HEK293 (cell line): Measurements from ENCODE around the gene OR1D2.

Source experiments
- ATF2 ChIP-seq: fragments of 450-650 bp; formaldehyde crosslinking; IDR thresholded peaks from 2 replicates; pipeline ENCODE4 v1.5.1; 2016; ENCODE audit warnings: missing biosample characterization, missing genetic modification characterization, low read depth
- BCL11A ChIP-seq: fragments of 450-650 bp; formaldehyde crosslinking; IDR thresholded peaks from 2 replicates; pipeline ENCODE4 v1.5.1; 2016; ENCODE audit warnings: low read depth, missing biosample characterization, missing genetic modification characterization
- CTCF ChIP-seq: fragments of 450-650 bp; formaldehyde crosslinking; IDR thresholded peaks from 2 replicates; pipeline ENCODE4 v1.5.1; 2016; ENCODE audit warnings: missing biosample characterization, missing genetic modification characterization
- INSM2 ChIP-seq: fragments of 450-650 bp; formaldehyde crosslinking; IDR thresholded peaks from 2 replicates; pipeline ENCODE4 v1.5.1; 2016; ENCODE audit warnings: missing biosample characterization, missing genetic modification characterization
- KLF10 ChIP-seq: fragments of 450-650 bp; IDR thresholded peaks from 2 replicates; pipeline ENCODE4 v1.5.1; 2018; ENCODE audit warnings: missing biosample characterization, mild to moderate bottlenecking, missing genetic modification characterization
- PRDM10 ChIP-seq: fragments of 450-650 bp; formaldehyde crosslinking; IDR thresholded peaks from 2 replicates; pipeline ENCODE4 v1.5.1; 2016; ENCODE audit warnings: missing biosample characterization, missing genetic modification characterization
- ZNF114 ChIP-seq: fragments of 450-650 bp; formaldehyde crosslinking; IDR thresholded peaks from 2 replicates; pipeline ENCODE4 v1.5.0; 2017; ENCODE audit warnings: missing biosample characterization, missing genetic modification characterization
- ZNF292 ChIP-seq: fragments of 450-650 bp; formaldehyde crosslinking; IDR thresholded peaks from 2 replicates; pipeline ENCODE4 v1.5.1; 2016; ENCODE audit warnings: low read depth, missing biosample characterization, missing genetic modification characterization, borderline replicate concordance
- ZNF561 ChIP-seq: fragments of 450-650 bp; IDR thresholded peaks from 2 replicates; pipeline ENCODE4 v1.5.1; 2018; ENCODE audit warnings: missing biosample characterization, missing genetic modification characterization, borderline replicate concordance
- ZNF791 ChIP-seq: fragments of 450-650 bp; formaldehyde crosslinking; IDR thresholded peaks from 2 replicates; pipeline ENCODE4 v1.5.1; 2016; ENCODE audit warnings: missing biosample characterization, missing genetic modification characterization
- TF ChIP-seq, protein P1 (sequence below): fragments of 450-650 bp; formaldehyde crosslinking; IDR thresholded peaks from 2 replicates; pipeline ENCODE4 v1.5.1; 2016; ENCODE audit warnings: missing biosample characterization, missing genetic modification characterization

GRCh38 chr17:3048727-3049471, 55.3 kb downstream of the OR1D2 start:
- no peak for TF ChIP-seq ZNF292 (tag by site-specific recombination)
- no peak for TF ChIP-seq KLF10
- no peak for TF ChIP-seq BCL11A (tag by site-specific recombination)
- no peak for TF ChIP-seq ATF2
- no peak for TF ChIP-seq ZNF791 (tag by site-specific recombination)
- TF ChIP-seq, protein P1, sequence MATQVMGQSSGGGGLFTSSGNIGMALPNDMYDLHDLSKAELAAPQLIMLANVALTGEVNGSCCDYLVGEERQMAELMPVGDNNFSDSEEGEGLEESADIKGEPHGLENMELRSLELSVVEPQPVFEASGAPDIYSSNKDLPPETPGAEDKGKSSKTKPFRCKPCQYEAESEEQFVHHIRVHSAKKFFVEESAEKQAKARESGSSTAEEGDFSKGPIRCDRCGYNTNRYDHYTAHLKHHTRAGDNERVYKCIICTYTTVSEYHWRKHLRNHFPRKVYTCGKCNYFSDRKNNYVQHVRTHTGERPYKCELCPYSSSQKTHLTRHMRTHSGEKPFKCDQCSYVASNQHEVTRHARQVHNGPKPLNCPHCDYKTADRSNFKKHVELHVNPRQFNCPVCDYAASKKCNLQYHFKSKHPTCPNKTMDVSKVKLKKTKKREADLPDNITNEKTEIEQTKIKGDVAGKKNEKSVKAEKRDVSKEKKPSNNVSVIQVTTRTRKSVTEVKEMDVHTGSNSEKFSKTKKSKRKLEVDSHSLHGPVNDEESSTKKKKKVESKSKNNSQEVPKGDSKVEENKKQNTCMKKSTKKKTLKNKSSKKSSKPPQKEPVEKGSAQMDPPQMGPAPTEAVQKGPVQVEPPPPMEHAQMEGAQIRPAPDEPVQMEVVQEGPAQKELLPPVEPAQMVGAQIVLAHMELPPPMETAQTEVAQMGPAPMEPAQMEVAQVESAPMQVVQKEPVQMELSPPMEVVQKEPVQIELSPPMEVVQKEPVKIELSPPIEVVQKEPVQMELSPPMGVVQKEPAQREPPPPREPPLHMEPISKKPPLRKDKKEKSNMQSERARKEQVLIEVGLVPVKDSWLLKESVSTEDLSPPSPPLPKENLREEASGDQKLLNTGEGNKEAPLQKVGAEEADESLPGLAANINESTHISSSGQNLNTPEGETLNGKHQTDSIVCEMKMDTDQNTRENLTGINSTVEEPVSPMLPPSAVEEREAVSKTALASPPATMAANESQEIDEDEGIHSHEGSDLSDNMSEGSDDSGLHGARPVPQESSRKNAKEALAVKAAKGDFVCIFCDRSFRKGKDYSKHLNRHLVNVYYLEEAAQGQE: no peak
- peak; percentile 97 for TF ChIP-seq CTCF (tag by site-specific recombination)
- TF ChIP-seq PRDM10: peak; percentile 71
- no peak for TF ChIP-seq ZNF114 (tag by site-specific recombination)
- TF ChIP-seq INSM2 (tag by site-specific recombination): peak; percentile 37; the same call in 1 of the 2 replicates
- TF ChIP-seq ZNF561 (tag by site-specific recombination): no peak
